LNCaP clone FGC (cell line): ENCODE measurements around the gene DNAH2.

Experiments used
- DNase-seq: peaks from one replicate; pipeline ENCODE4 v3.0.0-alpha.2; 2011; ENCODE audit warnings: low read depth
- H3K4me3 ChIP-seq: 2 replicates; pipeline ENCODE4 v1.5.1; 2011; ENCODE audit warnings: mild to moderate bottlenecking, low read depth, low read length, control low read depth
- TF ChIP-seq, protein P1 (sequence below): IDR thresholded peaks from 2 replicates; pipeline ENCODE4 v1.5.1; 2012; ENCODE audit warnings: mild to moderate bottlenecking; ENCODE audit not compliant: control insufficient read depth, insufficient read depth; ENCODE audit errors: extremely low read depth

Gene DNAH2

DNA sequence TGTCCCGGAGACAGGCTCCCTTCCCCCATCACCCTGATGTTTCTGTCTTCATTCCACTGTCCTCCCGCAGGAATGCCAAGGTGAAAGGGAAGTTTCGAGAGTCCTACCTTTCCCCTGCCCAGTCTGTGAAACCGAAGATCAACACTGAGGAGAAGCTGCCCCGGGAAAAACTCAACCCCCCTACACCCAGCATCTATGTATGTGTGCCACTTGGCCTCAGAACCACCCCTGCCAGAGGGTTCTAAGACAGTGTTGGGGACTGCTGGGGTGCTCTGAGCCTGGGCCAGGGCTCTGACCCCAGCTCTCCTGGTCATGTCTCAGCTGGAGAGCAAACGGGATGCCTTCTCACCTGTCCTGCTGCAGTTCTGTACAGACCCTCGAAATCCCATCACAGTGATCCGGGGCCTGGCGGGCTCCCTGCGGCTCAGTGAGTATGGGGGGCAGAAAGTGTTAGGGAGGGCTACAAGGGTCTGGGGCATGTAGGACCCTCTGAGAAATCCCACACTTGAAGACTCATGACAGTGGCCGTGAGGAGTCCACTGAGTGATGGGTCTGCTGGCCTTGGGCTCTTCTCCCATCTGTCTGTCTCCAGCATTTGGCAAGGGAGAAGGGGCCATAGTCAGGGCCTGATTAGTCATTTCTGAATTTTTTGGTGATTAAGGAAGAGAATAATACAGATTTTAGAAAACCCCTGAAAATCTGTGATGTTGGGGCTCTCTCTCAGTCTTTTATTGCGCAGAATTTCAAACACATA lies 132.4 kb downstream of the DNAH2 start:
- TF ChIP-seq, protein P1, sequence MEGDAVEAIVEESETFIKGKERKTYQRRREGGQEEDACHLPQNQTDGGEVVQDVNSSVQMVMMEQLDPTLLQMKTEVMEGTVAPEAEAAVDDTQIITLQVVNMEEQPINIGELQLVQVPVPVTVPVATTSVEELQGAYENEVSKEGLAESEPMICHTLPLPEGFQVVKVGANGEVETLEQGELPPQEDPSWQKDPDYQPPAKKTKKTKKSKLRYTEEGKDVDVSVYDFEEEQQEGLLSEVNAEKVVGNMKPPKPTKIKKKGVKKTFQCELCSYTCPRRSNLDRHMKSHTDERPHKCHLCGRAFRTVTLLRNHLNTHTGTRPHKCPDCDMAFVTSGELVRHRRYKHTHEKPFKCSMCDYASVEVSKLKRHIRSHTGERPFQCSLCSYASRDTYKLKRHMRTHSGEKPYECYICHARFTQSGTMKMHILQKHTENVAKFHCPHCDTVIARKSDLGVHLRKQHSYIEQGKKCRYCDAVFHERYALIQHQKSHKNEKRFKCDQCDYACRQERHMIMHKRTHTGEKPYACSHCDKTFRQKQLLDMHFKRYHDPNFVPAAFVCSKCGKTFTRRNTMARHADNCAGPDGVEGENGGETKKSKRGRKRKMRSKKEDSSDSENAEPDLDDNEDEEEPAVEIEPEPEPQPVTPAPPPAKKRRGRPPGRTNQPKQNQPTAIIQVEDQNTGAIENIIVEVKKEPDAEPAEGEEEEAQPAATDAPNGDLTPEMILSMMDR, result no peak
- no peak for DNase-seq
- no peak overlapping the region for H3K4me3 ChIP-seq

DNA sequence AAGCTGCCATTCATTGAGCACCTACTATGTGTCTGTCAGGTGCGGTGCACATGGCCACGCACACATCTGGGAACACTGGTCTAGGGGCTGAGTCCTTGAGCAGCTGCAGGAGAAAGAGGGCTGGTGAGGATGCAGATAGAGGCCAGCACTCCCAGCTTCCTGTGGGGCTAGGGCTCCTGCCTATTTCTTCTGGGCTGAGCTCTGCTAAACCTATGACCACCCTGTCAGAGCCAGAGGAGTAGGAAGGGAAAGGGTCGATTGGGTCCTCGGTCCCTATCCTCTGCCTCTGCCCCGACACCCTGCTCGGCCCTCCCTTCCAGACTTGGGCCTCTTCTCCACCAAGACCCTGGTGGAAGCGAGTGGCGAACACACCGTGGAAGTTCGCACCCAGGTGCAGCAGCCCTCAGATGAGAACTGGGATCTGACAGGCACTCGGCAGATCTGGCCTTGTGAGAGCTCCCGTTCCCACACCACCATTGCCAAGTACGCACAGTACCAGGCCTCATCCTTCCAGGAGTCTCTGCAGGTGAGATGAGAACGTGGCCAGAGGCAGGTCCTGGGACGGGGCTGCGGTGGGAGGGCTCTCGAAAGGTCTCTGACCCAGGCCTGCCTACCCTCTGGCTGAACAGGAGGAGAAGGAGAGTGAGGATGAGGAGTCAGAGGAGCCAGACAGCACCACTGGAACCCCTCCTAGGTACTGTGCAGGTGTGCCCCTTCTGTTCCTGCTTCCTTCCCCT lies 133.3 kb downstream of the DNAH2 start:
- TF ChIP-seq, protein P1, result no peak
- peak overlapping the region; percentile 42 for H3K4me3 ChIP-seq
- DNase-seq, result no peak

DNA sequence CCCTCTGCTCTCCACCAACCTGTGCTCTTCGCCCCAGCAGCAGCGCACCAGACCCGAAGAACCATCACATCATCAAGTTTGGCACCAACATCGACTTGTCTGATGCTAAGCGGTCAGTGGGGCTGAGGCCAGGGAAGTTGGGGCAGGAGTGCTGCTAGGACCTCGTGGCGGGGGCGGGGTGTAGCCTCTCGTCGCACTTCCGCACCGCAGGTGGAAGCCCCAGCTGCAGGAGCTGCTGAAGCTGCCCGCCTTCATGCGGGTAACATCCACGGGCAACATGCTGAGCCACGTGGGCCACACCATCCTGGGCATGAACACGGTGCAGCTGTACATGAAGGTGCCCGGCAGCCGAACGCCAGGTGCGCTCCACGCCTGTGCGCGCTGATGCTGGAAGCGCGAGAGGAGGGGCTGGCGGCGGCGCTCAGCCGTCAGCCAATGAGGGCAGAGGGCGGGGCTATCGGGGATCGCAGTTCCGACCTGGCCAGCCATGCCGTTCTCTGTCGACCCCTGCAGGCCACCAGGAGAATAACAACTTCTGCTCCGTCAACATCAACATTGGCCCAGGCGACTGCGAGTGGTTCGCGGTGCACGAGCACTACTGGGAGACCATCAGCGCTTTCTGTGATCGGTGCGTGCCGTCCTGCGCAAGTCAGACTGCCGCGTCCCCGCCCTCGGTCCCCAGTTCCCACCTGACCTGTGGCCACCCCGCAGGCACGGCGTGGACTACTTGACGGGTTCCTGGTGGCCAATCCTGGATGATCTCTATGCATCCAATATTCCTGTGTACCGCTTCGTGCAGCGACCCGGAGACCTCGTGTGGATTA lies 134.1 kb downstream of the DNAH2 start:
- H3K4me3 ChIP-seq, result peak overlapping the region; percentile 42
- TF ChIP-seq, protein P1, result peak; percentile 91
- no peak for DNase-seq

DNA sequence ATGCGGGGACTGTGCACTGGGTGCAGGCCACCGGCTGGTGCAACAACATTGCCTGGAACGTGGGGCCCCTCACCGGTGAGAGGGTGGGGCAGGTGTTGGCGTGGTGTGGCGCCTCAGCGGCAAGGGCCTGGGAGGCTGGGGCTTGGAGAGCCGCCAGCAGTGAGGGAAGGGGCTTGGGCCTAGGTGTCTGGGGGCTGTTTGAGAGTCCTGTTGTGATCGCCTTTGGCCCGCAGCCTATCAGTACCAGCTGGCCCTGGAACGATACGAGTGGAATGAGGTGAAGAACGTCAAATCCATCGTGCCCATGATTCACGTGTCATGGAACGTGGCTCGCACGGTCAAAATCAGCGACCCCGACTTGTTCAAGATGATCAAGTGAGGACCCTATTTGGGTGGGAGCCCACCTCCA lies 134.7 kb downstream of the DNAH2 start:
- no peak for DNase-seq
- TF ChIP-seq, protein P1, result no peak
- no peak overlapping the region for H3K4me3 ChIP-seq

DNA sequence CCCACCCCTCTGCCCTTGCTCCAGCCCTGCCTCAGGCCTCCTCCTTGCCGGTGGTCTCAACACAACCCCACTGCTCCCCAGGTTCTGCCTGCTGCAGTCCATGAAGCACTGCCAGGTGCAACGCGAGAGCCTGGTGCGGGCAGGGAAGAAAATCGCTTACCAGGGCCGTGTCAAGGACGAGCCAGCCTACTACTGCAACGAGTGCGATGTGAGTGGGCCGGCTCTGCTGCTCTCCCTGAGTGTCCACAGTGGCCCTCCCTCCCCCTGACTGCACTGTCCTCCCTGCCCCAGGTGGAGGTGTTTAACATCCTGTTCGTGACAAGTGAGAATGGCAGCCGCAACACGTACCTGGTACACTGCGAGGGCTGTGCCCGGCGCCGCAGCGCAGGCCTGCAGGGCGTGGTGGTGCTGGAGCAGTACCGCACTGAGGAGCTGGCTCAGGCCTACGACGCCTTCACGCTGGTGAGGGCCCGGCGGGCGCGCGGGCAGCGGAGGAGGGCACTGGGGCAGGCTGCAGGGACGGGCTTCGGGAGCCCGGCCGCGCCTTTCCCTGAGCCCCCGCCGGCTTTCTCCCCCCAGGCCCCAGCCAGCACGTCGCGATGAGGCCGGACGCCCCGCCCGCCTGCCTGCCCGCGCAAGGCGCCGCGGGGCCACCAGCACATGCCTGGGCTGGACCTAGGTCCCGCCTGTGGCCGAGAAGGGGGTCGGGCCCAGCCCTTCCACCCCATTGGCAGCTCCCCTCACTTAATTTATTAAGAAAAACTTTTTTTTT lies 135.6 kb downstream of the DNAH2 start:
- no peak overlapping the region for H3K4me3 ChIP-seq
- no peak for DNase-seq
- TF ChIP-seq, protein P1, result no peak

DNA sequence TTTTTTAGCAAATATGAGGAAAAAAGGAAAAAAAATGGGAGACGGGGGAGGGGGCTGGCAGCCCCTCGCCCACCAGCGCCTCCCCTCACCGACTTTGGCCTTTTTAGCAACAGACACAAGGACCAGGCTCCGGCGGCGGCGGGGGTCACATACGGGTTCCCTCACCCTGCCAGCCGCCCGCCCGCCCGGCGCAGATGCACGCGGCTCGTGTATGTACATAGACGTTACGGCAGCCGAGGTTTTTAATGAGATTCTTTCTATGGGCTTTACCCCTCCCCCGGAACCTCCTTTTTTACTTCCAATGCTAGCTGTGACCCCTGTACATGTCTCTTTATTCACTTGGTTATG lies 136.1 kb downstream of the DNAH2 start:
- no peak overlapping the region for H3K4me3 ChIP-seq
- TF ChIP-seq, protein P1, result no peak

More for the DNA sequence above, 136.1 kb downstream of the DNAH2 start:
- no peak for DNase-seq
